DMS114 treated with DMSO at 0.1 percent for 48 hours (cell line): Measurements from ENCODE around the gene FAM156B.
"Not testable (repeated sequence)": the region's sequence is repeated elsewhere in the genome, so short reads cannot be mapped to it uniquely, and the experiment has no call there.

ENCODE experiments used
- DNase-seq: peaks from one replicate; lab custom pipeline; 2025; ENCODE audit not compliant: unreplicated experiment; lab: John Stamatoyannopoulos, UW

The FAM156B gene

DNA sequence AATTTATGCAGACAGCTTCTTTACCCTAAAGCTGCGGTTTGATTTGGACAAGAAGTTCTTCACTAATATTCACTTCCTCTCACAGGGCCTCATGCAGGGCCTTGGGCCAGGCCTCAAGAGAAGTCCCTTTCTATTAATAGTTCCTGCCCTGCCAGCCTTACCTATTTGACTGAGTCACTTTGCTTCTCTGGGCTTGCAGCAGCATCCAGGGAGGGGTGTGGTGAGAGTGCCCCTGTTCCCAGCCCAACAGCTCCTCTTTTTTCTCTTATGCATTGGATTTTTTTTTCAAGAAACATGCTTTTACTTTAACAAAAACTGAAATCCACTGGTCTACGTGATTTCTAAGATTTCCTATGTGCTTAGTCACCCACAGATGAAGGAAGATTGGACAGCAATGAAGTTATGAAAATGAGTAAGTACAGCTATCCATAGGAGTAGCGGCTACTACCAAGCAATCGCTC lies 26.7 kb downstream of the FAM156B start:
- DNase-seq, result no peak

DNA sequence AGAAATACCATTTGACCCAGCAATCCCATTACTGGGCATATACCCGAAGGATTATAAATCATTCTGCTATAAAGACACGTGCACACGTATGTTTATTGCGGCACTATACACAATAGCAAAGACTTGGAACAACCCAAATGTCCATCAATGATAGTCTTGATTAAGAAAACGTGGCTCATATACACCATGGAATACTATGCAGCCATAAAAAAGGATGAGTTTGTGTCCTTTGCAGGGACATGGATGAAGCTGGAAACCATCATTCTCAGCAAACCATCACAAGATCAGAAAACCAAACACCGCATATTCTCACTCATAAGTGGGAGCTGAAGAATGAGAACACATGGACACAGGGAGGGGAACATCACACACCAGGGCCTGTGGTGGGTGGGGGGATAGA lies 33.1 kb downstream of the FAM156B start:
- not testable (repeated sequence) for DNase-seq

DNA sequence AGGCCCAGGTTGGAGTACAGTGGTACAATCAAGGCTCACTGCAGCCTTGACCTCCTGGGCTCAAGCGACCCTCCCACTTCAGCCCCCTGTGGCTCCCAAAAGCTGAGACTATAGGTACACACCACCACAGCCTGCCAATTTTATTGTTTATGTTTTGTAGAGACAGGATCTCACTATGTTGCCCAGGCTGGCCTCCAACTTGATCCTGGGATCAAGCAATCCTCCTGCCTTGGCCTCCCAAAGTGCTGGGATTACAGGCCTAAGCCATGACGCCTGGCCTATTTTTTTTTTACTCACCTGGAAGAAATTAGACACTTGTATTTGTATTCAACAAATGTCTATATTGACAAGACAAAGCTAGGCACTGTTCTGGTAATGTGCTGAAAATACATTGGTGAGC lies 36.1 kb downstream of the FAM156B start:
- DNase-seq, result no peak

DNA sequence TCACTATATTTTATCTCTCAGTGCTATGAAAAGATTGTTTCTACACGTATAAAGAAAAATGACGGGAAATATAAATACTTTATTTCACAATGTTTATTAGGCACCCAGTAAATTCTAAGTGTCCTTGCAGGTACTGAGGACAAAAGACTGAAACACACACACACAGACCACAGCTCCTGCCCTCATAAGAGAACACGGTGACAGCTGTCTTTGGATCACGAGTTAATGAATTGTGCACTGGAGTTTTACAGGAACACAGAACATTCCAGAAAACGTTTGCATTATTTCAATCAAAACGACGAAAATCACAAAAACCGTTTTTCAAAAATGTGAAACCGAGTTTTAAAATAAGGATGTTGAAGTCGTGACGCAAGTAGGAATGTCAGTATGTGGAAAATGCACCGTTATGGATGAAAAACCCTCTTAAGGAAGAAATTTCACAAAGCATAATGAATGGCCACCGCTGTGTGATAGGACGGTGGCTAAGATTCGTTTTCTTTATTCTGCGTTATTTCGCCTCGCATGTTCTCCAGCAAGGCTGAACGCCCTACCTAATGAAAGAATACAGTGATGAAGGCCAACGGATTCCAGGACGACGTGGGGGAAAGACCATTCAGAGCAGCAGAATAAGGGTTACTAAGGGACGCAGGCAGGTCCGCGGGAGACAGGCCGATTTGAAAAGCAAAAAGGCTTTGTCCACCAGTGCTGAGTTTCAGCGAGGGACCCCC lies 37.0 kb downstream of the FAM156B start:
- no peak for DNase-seq

DNA sequence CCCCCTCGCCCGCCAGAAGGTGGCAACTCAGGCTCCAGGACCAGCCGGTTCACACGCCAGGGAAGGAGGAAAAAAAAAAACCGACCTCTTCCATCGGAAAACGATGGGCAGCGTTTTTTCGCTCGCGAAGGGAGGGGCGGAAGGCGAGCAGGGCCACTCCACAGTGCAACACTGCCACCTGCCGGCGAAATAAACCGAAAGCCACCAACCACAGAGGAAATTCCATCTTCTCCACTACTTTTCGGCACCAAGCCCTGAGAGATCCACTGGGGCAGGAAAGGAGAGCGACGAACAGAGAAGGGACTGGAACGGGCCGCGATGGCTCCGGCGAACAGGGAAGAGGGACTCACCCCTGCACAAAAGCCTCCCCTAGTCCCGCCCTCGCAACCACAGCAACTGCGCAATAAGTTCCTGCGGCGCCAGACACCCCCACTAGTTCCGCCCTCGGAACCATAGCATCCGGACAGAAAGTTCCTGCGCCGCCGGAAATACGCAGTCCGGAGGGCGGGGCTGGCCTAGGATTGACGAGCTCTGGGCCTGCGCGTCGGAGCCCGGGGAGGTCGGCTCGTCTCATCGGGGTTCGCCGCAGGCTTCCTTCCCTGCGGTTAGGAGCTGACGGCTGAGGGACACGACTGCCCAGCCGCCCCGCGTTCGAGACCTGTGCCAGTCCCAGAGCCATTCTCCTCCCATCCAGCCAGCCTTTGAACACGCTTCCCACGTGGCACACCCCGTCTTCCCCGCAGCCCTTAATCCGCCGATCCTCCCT lies 37.8 kb downstream of the FAM156B start:
- DNase-seq, result peak; percentile 84

DNA sequence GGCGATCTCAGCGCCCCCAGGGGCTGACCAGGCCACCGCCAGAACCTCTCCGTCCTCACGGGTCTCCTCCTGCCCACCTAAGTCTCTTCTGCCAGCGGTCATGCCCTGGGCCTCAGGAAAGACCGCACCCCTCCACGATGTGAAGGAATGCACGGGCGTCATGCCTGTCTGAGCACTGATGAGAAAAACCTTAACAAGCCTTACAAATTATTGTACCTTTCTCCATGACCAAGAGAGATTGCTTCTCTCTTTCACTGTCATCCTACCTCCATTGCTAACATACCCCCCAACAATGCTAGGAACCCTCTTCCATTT lies 38.3 kb downstream of the FAM156B start:
- DNase-seq, result not testable (repeated sequence)

DNA sequence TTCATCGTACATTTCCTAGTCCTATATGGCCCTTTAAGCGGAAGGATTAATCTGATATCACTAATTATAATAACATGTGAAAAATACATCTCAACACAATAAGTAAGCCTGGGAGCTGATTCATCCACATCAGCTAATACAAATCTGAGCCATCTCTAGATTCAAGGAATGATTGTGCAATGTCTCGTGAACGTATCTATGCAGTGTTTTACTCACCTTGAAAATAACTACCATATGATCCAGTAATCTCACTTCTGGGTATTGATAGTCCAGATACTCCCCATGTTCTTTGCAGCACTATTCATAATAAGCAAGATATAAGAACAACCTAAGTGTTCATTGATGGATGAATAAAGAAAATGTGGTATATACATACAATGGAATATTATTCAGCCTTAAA lies 43.6 kb downstream of the FAM156B start:
- DNase-seq, result not testable (repeated sequence)

DNA sequence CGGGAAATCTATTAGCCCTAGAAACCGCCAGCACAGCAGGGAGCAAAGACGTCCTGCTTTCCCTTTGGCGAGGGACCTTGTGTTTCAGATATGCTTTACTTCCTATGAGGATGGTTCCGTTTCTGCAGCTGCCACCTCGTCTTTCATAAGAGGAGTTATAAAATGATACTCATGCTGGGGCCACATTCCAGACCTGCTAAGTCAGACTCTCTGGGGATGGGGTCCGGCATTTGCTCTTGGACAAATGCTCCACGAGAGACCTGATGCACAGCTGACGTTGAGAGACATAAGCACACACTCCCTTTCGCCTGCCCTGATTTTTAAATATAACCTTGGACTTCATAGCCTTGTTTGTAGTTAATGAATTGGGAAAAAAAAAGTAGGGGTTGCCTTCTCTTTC lies 44.6 kb downstream of the FAM156B start:
- not testable (repeated sequence) for DNase-seq

DNA sequence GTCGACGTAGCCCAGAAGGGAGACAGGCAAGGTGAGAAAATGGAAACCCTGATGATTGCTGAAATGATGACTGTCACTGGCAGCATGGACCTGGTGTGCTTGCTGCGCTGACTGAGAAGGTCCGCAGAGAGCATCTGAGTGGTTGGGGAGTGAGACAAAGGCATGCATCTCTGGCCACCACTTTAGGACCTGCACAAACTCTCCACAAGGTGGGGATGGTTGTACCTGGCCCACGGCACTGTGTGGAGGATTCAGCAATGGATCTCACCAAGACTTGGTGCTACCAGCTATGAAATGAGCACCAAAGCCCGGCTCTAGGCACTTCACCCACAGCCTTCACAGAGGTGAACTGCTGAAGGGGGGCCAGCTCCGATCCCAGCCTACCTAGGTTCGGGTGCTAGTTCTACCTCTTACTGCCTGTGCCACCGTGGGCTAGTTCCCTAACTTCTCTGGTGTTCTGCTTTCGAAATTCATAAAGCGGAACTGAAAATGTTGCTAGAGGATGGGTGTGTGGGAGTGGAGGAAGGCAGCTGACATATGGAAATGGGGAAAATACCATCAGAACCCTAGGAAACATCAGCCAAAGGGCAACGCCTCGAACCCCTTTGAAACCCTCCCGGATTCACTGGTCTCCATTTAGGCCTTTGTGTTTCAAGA lies 48.8 kb downstream of the FAM156B start:
- not testable (repeated sequence) for DNase-seq

DNA sequence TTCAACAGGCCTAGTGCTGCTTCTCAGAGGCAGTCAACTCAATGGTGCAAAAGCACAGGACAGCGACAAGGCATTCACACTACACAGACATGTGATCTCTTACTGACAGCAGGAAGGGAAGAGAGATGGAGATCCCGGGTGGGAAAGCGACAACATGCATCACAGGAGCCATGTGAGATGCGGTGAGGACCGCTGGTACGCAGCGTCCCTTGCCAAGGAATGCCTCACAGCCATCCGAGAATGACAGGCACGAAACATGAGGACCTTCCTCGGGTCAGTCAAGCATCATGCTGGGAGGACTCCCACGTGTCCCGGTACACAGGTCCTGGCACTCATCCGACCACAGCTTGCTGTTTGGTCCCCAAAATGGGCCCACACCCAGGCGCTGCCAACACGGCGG lies 50.4 kb downstream of the FAM156B start:
- not testable (repeated sequence) for DNase-seq

DNA sequence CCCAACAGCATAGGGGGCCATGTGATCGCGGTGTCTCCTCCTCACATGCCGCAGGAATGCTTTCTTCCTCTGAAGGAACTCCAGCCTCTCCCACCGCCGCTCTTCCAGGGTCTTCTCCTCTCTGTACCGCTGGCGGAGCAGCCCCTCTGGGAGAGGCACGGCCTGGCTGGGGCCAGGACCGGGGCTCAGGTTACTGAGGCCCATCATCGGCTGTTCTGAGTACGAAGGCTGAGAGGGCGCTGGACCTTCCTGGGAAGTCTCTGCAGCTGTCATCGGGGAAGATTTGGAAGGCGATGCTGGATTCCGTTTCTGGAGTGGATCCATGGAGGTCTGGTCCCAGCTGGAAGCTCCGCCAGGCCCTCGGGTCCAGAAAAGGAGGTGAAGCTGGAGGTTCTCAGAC lies 51.1 kb downstream of the FAM156B start:
- not testable (repeated sequence) for DNase-seq

DNA sequence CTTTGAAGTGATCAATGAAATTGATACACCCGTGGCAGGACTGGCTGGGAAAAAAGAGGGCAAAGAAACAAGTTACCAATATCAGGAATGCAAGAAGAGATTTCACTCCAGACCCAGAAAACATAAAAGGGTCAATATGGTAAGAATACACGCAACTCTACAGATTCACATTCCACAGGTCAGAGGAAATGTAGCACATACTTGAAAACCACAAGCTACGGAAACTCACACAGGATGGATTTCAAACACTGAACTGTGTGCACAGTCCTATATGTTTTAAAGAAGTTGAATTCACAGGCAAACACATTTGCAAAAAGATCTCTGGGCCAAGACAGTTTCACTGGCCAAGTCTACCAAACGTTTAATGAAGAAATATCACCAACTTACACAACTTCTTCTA lies 52.2 kb downstream of the FAM156B start:
- not testable (repeated sequence) for DNase-seq

DNA sequence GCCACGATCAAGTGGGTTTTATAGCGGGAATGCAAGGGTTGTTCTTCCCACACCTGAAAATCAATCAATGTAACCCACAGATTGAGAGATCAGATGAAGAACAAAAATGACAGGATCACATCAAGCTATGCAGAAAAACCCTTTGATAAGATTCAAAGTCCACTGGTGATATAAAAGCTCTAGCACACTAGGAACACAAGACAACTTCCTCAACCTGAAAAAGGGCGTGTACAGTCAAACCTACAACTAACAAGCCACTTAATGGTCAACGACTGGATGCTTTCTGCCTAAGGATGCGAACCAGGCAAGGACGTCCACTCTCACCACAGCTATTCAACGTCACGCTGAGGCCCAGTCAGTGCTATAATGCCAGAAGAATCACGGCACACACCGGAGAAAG lies 52.8 kb downstream of the FAM156B start:
- not testable (repeated sequence) for DNase-seq
